H9 (cell line): ENCODE measurements around the gene PLEKHA1. TPM values are rescaled to one million over a fixed set of nuclear protein-coding genes. Genes with fewer than 3 reads are reported as not detected.
A peak's percentile ranks its signal among the peaks of the same experiment; 100 is the strongest.

Source experiments
- DNase-seq: peaks from one replicate; pipeline ENCODE4 v3.0.0-alpha.2; 2017
- H2AFZ ChIP-seq: one replicate; pipeline ENCODE4 v1.6.1; 2013; ENCODE audit warnings: mild to moderate bottlenecking, low read length, control low read depth, moderate library complexity
- H2AK5ac ChIP-seq: 2 replicates; pipeline ENCODE4 v1.6.1; 2013; ENCODE audit warnings: low read length, control low read depth, mixed read lengths; ENCODE audit not compliant: insufficient read length
- H2BK120ac ChIP-seq: one replicate; pipeline ENCODE4 v1.6.1; 2013; ENCODE audit warnings: low read depth, mild to moderate bottlenecking, low read length, control low read depth, inconsistent platforms; ENCODE audit not compliant: poor library complexity, severe bottlenecking
- H2BK12ac ChIP-seq: 2 replicates; pipeline ENCODE4 v1.6.1; 2013; ENCODE audit warnings: low read length, control low read depth, mixed read lengths, low read depth; ENCODE audit not compliant: insufficient read length
- H2BK15ac ChIP-seq: 2 replicates; pipeline ENCODE4 v1.6.1; 2013; ENCODE audit warnings: low read depth, low read length, control low read depth
- H2BK20ac ChIP-seq: one replicate; pipeline ENCODE4 v1.6.1; 2013; ENCODE audit warnings: low read depth, mild to moderate bottlenecking, low read length, control low read depth, inconsistent platforms; ENCODE audit not compliant: poor library complexity, severe bottlenecking
- H2BK5ac ChIP-seq: 2 replicates; pipeline ENCODE4 v1.6.1; 2013; ENCODE audit warnings: low read length, control low read depth, mixed read lengths; ENCODE audit not compliant: insufficient read length
- H3K14ac ChIP-seq: 2 replicates; pipeline ENCODE4 v1.6.1; 2013; ENCODE audit warnings: low read length, control low read depth; ENCODE audit not compliant: insufficient read depth
- H3K18ac ChIP-seq: 2 replicates; pipeline ENCODE4 v1.6.1; 2013; ENCODE audit warnings: low read depth, mild to moderate bottlenecking, mixed read lengths, low read length, control low read depth; ENCODE audit not compliant: insufficient read length
- H3K23ac ChIP-seq: 2 replicates; pipeline ENCODE4 v1.6.1; 2013; ENCODE audit warnings: low read length, control low read depth, mixed read lengths, low read depth; ENCODE audit not compliant: insufficient read length
- H3K23me2 ChIP-seq: 2 replicates; pipeline ENCODE4 v1.6.1; 2013; ENCODE audit warnings: low read depth, mild to moderate bottlenecking, mixed read lengths, low read length, control low read depth; ENCODE audit not compliant: insufficient read length, poor library complexity, severe bottlenecking
- H3K27ac ChIP-seq: 2 replicates; pipeline ENCODE4 v1.5.1; 2013; ENCODE audit warnings: low read length, control low read depth, mixed read lengths, low read depth; ENCODE audit not compliant: insufficient read length
- H3K27me3 ChIP-seq: 2 replicates; pipeline ENCODE4 v1.6.1; 2013; ENCODE audit warnings: low read length, control low read depth, inconsistent platforms; ENCODE audit not compliant: insufficient read depth
- H3K4ac ChIP-seq: 2 replicates; pipeline ENCODE4 v1.6.1; 2013; ENCODE audit warnings: low read depth, mild to moderate bottlenecking, control low read depth, inconsistent platforms, low read length, moderate library complexity
- H3K4me1 ChIP-seq: 2 replicates; pipeline ENCODE4 v1.6.1; 2013; ENCODE audit warnings: low read length, control low read depth, inconsistent platforms; ENCODE audit not compliant: insufficient read depth
- H3K4me2 ChIP-seq: 2 replicates; pipeline ENCODE4 v1.6.1; 2013; ENCODE audit warnings: low read length, control low read depth, mixed read lengths; ENCODE audit not compliant: insufficient read length, insufficient read depth
- H3K56ac ChIP-seq: 2 replicates; pipeline ENCODE4 v1.6.1; 2013; ENCODE audit warnings: low read depth, mild to moderate bottlenecking, mixed read lengths, low read length, control low read depth; ENCODE audit not compliant: insufficient read length
- H3K79me1 ChIP-seq: 2 replicates; pipeline ENCODE4 v1.6.1; 2013; ENCODE audit warnings: low read depth, mild to moderate bottlenecking, moderate library complexity, low read length, control low read depth, inconsistent platforms; ENCODE audit not compliant: insufficient read depth, poor library complexity, severe bottlenecking
- H3K79me2 ChIP-seq: 2 replicates; pipeline ENCODE4 v1.6.1; 2013; ENCODE audit warnings: low read length, control low read depth, inconsistent platforms; ENCODE audit not compliant: insufficient read depth
- H3K9ac ChIP-seq: 2 replicates; pipeline ENCODE4 v1.6.1; 2013; ENCODE audit warnings: low read length, control low read depth, mixed read lengths; ENCODE audit not compliant: insufficient read length; ENCODE audit errors: extremely low read depth
- H3K9me3 ChIP-seq: one replicate; pipeline ENCODE4 v1.6.1; 2013; ENCODE audit warnings: low read depth, low read length, inconsistent platforms; ENCODE audit not compliant: control insufficient read depth
- H3T11ph ChIP-seq: one replicate; pipeline ENCODE4 v1.6.1; 2013; ENCODE audit warnings: mild to moderate bottlenecking, low read length, control low read depth, inconsistent platforms
- H4K20me1 ChIP-seq: one replicate; pipeline ENCODE4 v1.6.1; 2013; ENCODE audit not compliant: control insufficient read depth, insufficient read length, insufficient read depth
- H4K5ac ChIP-seq: 2 replicates; pipeline ENCODE4 v1.6.1; 2013; ENCODE audit warnings: low read depth, mild to moderate bottlenecking, mixed read lengths, low read length, control low read depth; ENCODE audit not compliant: insufficient read length
- H4K8ac ChIP-seq: replicated peaks from 2 replicates; pipeline ENCODE4 v1.6.1; 2013; ENCODE audit warnings: low read length, control low read depth, mixed read lengths, low read depth; ENCODE audit not compliant: insufficient read length
- H4K91ac ChIP-seq: 2 replicates; pipeline ENCODE4 v1.6.1; 2013; ENCODE audit warnings: low read depth, mild to moderate bottlenecking, moderate library complexity, mixed read lengths, low read length, control low read depth; ENCODE audit not compliant: insufficient read length
- H3K27ac Mint-ChIP-seq, 3 experiments: 2 replicates in 2 of 3; 3 replicates in 1 of 3; pipeline ENCODE4 v1.8.0; 2020 to 2021; ENCODE audit warnings: mixed read lengths in 3 of 3, mild to moderate bottlenecking in 1 of 3, moderate library complexity in 1 of 3
- H3K27me3 Mint-ChIP-seq: 2 replicates; pipeline ENCODE4 v1.8.0; 2021; ENCODE audit warnings: low read depth, mild to moderate bottlenecking, moderate library complexity, mixed read lengths
- H3K36me3 Mint-ChIP-seq, 3 experiments: 2 replicates in 2 of 3; 3 replicates in 1 of 3; pipeline ENCODE4 v1.8.0; 2020 to 2021; ENCODE audit warnings: low read depth in 3 of 3, mixed read lengths in 3 of 3; ENCODE audit not compliant: insufficient read depth in 1 of 3
- H3K4me1 Mint-ChIP-seq, 2 experiments: 2 replicates each; pipeline ENCODE4 v1.8.0; 2020; ENCODE audit warnings: mixed read lengths in 2 of 2
- H3K4me3 Mint-ChIP-seq, 2 experiments: 2 replicates in 1 of 2; 3 replicates in 1 of 2; pipeline ENCODE4 v1.8.0; 2020 to 2021; ENCODE audit warnings: mild to moderate bottlenecking in 2 of 2, mixed read lengths in 2 of 2, moderate library complexity in 1 of 2
- H3K9me3 Mint-ChIP-seq, 2 experiments: 2 replicates in 1 of 2; 3 replicates in 1 of 2; pipeline ENCODE4 v1.8.0; 2020; ENCODE audit warnings: mild to moderate bottlenecking in 2 of 2, mixed read lengths in 2 of 2, moderate library complexity in 1 of 2
- CTCF ChIP-seq: fragments of 200-600 bp; sonication (generic); conservative IDR thresholded peaks from 3 replicates; pipeline ENCODE4 v1.8.0; 2021; ENCODE audit warnings: antibody characterized with exemption, mild to moderate bottlenecking
- WGBS: extraction: QIAGEN DNeasy Blood & Tissue Kit; methylation state at CpG from one replicate; pipeline ENCODE4 v1.1.7; 2013; ENCODE audit warnings: missing lambda C conversion rate, low lambda C conversion rate, mixed read lengths; ENCODE audit not compliant: insufficient read length; ENCODE audit errors: extremely low coverage; 5-methylcytosine and 5-hydroxymethylcytosine counted together
- total RNA-seq: library from RNA; stranded (reverse); gene quantifications from 2 replicates; pipeline ENCODE4 v1.2.1, GENCODE V29; 2021

PLEKHA1 gene
- total RNA-seq, 1 experiment from 2014 or later, result 32.7 TPM

- no peak overlapping the region for H2BK15ac ChIP-seq
These were observed 86.4 kb downstream of the PLEKHA1 start for GRCh38 chr10:122460891-122461293.

More at GRCh38 chr10:122460891-122461293, 86.4 kb downstream of the PLEKHA1 start:
- Mint-ChIP-seq H3K4me3 (peak overlapping the region; percentile 46 to 72), H3K4me1 (peaks cover 19 to 35% of the 10 kb centered on the region in 2 experiments), H3K36me3 (0 out of 7 replicates have a peak, but pooled peaks cover 0 to 3% (median 0%) of the 10 kb centered on the region in 3 experiments), H3K27ac (no peak overlapping the region), H3K9me3 (no peaks in the 10 kb centered on the region; a peak in 2 of 5 replicates), H3K27me3 (peaks cover 72% of the 10 kb centered on the region)
- Histone ChIP-seq H2BK12ac (no peak overlapping the region), H3K9me3 (no peaks in the 10 kb centered on the region), H2BK20ac (no peak overlapping the region), H4K8ac (no peak overlapping the region), H3K79me1 (no peaks in the 10 kb centered on the region), H3K27ac (no peak overlapping the region), H3K4me1 (no peaks in the 10 kb centered on the region), H3K23me2 (peaks cover 17% of the 10 kb centered on the region), H3K9ac (no peak overlapping the region), H3K4ac (no peak overlapping the region), H3K14ac (no peak overlapping the region), H3T11ph (no peak overlapping the region), H4K91ac (no peak overlapping the region), H2AFZ (no peak overlapping the region), H3K23ac (no peak overlapping the region), H2BK120ac (no peak overlapping the region), H4K20me1 (no peaks in the 10 kb centered on the region), H3K27me3 (peaks cover 30% of the 10 kb centered on the region), H3K56ac (no peak overlapping the region), H2AK5ac (no peak overlapping the region), H3K79me2 (no peaks in the 10 kb centered on the region), H3K4me2 (peak overlapping the region; percentile 42), H3K18ac (no peak overlapping the region), H2BK5ac (no peak overlapping the region), H4K5ac (no peak overlapping the region)
- no CpG with 5 or more reads among the region's 40 CpGs for WGBS
- no peak for DNase-seq
- TF ChIP-seq CTCF, result no peak
